ENCODE results near the gene THEM5. TPM values are rescaled to one million over a fixed set of nuclear protein-coding genes. Genes with fewer than 3 reads are reported as not detected.

Gene THEM5
- total and polyA plus RNA-seq, 10 of the 15 experiments (the other 5 are each of a cell fraction or from before 2014, with no cell fraction given) = 0.16 TPM; not detected in 9

DNA sequence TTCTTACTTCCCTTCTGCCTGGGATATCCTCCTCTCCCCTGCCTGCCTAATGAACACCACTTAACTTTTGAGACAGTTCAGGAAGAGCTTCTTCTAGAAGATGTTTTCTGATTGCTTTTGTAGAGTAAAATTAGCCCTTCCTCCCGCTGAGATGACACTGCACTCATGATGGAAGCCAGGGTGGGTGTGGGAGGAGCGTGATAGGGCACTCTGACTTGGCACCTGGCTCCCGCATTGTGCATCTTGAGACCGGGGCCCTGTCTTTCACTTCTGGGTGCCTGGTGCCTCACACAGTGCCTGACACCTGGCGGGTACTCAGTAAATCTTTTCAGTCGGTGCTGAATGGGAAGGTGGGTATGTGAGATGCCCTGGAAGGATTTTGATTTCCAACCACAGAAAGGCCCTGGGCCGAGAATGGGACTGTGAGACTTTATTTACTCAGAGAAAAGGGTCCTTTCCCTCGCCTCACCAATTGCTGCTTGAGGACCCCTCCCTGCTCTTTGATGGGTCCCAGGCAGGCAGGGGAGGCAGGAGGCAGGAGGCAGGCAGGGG, 6.8 kb downstream of the THEM5 start:
- no peaks in the 10 kb centered on the region for H3K9me3 ChIP-seq (replicated peaks; ENCODE audit: control insufficient read depth, insufficient read depth, low read length)
- no peak overlapping the region for H2AFZ ChIP-seq (ENCODE audit: control insufficient read depth, low read depth, low read length)
- H3K27ac ChIP-seq (ENCODE audit: control insufficient read depth, insufficient read depth) = no peak overlapping the region
- H3K79me2 ChIP-seq (ENCODE audit: control insufficient read depth, insufficient read depth, low read length) = no peaks in the 10 kb centered on the region
- 32% methylated on average over 8 of the region's 8 CpGs for WGBS (ENCODE audit: insufficient coverage, insufficient replicate concordance, low lambda C conversion rate, missing lambda C conversion rate)
- DNase-seq (ENCODE audit: low read depth, low spot score) (no peak), ATAC-seq (peak; percentile 17; the same call in 2 of the 3 replicates), FAIRE-seq (no peak)
- H3K9ac ChIP-seq (ENCODE audit: control insufficient read depth, insufficient read depth, low read length) = no peak overlapping the region
- no peak overlapping the region for H3K4me3 ChIP-seq
- ChIA-PET SMC1A (ENCODE audit: uncharacterized antibody, unreplicated experiment) (interaction anchor here (0.8 to 1.9 kb wide), 5 partner anchors 11 to 253 kb away, joined by 3 to 12 read pairs (median 3); no protein-coding TSS in a partner anchor), POLR2A (interaction anchor here (0.6 kb wide), 1 partner anchor 176 kb away, joined by 7 read pairs; no protein-coding TSS in a partner anchor), RAD21 (ENCODE audit: unreplicated experiment) (interaction anchor here (0.7 to 2.0 kb wide), 4 partner anchors 9 to 35 kb away, joined by 3 to 10 read pairs (median 3); no protein-coding TSS in a partner anchor), CTCF (interaction anchor here (0.5 to 1.9 kb wide), 9 partner anchors 10 to 747 kb away, joined by 3 to 10 read pairs (median 3); no protein-coding TSS in a partner anchor)
- no peak for TF ChIP-seq BACH1 (IDR thresholded peaks at IDR 0.05; ENCODE audit: borderline replicate concordance)
- no peak for TF ChIP-seq RFX5 (IDR thresholded peaks at IDR 0.05; ENCODE audit: low read depth, low read length)
- TF ChIP-seq NFXL1 (IDR thresholded peaks at IDR 0.05; ENCODE audit: borderline replicate concordance) = no peak
- no peak for TF ChIP-seq EGR1 (IDR thresholded peaks at IDR 0.05; ENCODE audit: borderline replicate concordance in 1 of 2, low read depth in 2 of 2, low read length in 2 of 2)
- TF ChIP-seq SIX5 (IDR thresholded peaks at IDR 0.05; ENCODE audit: low read depth, low read length, severe bottlenecking) = no peak
- TF ChIP-seq CHD1 (IDR thresholded peaks at IDR 0.05; ENCODE audit: low read depth, low read length) = no peak
- TF ChIP-seq ZNF207 (IDR thresholded peaks at IDR 0.05; ENCODE audit: borderline replicate concordance) = no peak
- no peak for TF ChIP-seq CHD2 (IDR thresholded peaks at IDR 0.05; ENCODE audit: borderline replicate concordance, low read depth, low read length)
- TF ChIP-seq MTA3 (IDR thresholded peaks at IDR 0.05; ENCODE audit: borderline replicate concordance, low read length) = no peak
- TF ChIP-seq YY1 (IDR thresholded peaks at IDR 0.05; ENCODE audit: low read depth, low read length) = no peak
- TF ChIP-seq PAX8 (IDR thresholded peaks at IDR 0.05) = no peak
- TF ChIP-seq BMI1 (IDR thresholded peaks at IDR 0.05; ENCODE audit: borderline replicate concordance) = no peak
- TF ChIP-seq BHLHE40 (IDR thresholded peaks at IDR 0.05; ENCODE audit: borderline replicate concordance in 1 of 2, low read depth in 2 of 2, low read length in 1 of 2) = no peak
- H4K20me1 ChIP-seq (ENCODE audit: control insufficient read depth, insufficient read depth) = no peaks in the 10 kb centered on the region
- no peak overlapping the region for H3K4me2 ChIP-seq (ENCODE audit: control insufficient read depth, insufficient read depth)
- H3K4me1 ChIP-seq (ENCODE audit: control insufficient read depth, insufficient read depth, low read length) = no peaks in the 10 kb centered on the region
- intact Hi-C loops (cut with micrococcal nuclease; ENCODE audit: unreplicated experiment) = no loop called here
- in situ Hi-C loops (cut with MboI) = no loop called here
- H3K27me3 ChIP-seq (replicated peaks in 1 of 2; ENCODE audit: control insufficient read depth in 2 of 2, insufficient read depth in 2 of 2, low read length in 1 of 2) = no peaks in the 10 kb centered on the region; a peak in 1 of 4 replicates
- H3K36me3 ChIP-seq (ENCODE audit: control insufficient read depth in 2 of 2, insufficient read depth in 2 of 2, low read length in 1 of 2) = no peaks in the 10 kb centered on the region
- no TSS peak for BruUV-seq (replicated peaks)

All from GM12878 (cell line).